NCI-H187 treated with DMSO at 0.1 percent for 48 hours (cell line): Measurements from ENCODE around the gene MYOG.
A peak's percentile ranks its signal among the peaks of the same experiment; 100 is the strongest.

Experiments used
- DNase-seq: peaks from one replicate; lab custom pipeline; 2025; lab: John Stamatoyannopoulos, UW

Gene MYOG

DNA sequence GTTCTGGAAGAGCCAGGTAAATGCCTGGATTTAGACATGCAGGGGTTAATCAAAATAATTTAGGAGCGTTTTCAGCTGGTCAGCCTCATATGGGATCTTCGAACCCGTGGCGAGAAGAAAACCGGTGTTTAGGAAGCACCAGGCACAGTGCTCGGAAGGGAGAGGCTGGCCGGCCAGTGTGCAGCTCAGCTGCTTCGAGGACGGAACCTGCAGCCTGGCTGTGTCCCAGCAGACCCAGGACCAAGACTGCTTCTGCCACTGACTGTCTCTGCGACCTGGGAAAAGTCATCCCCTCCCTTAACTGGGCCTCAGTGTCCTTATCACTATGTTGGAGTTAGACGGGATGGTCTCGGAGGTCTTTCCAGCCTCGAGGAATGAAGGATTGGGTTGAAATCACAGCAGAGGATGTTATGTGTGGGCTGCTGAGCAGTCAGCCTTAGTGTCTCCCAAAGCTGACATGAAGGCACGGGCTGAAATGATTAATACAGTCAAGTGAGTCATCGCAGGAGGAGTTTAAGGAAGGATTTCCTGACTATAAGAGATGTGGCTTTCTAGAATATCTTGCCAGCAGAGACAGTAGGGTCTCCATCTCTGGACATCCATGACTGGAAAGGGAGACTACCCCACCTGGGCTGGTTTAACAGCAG is 38.7 kb downstream of the MYOG start:
- DNase-seq = no peak

- DNase-seq = no peak
Observed at GRCh38 chr1:203045821-203046594, 39.8 kb downstream of the MYOG start.

DNA sequence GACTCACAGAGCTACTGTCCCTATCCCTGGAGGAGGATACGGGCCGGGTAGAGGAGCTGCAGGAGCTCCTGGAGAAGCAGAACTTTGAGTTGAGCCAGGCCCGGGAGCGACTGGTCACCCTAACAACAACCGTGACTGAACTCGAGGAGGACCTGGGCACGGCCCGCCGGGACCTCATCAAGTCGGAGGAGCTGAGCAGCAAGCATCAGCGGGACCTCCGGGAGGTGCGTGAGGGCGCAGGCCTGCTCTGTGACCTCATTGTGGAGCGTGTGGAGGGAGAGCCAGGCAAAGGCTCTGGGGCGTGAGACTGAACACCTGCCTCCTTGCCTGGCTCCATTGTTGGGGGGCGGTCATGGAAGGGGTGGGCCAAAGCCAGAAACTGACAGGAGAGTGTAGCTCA is 40.5 kb downstream of the MYOG start:
- no peak for DNase-seq

DNA sequence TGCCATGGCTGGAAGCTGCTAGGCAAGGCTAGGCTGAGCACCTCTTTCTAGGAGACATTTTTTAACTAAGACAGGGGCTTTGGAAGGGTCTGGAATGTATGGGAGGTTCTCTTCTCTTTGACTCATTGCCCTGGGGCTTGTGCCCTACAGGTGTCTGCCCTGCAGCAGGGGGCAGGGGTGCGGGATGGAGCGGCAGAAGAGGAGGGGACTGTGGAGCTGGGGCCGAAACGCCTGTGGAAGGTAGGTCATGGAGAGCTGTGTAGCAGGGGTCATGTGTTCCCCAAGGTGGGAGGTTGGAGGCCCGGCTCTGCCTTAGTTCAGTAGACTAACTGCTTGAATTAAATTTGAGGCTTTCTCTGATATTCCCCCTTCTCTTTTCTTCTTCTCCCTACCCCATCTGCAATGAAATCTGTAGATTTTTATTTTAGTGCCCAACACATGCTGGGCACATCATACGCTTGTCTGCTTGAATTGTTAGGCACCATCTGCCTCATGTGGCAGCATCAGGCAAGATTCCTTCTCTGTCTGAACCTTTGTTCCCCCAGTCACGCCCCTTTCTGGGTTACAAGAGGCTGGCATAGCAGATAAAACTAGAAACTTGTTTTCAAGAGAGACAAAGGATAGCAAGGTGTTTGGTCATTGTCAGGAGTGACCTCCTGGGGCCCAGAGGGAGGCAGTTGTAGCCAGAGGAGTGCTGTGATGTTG is 41.1 kb downstream of the MYOG start:
- no peak for DNase-seq

GRCh38 chr1:203043830-203044545 is 41.8 kb downstream of the MYOG start:
- DNase-seq = no peak

GRCh38 chr1:203041351-203041932 is 44.4 kb downstream of the MYOG start:
- no peak for DNase-seq

GRCh38 chr1:203040513-203041275 is 45.1 kb downstream of the MYOG start:
- DNase-seq = no peak

DNA sequence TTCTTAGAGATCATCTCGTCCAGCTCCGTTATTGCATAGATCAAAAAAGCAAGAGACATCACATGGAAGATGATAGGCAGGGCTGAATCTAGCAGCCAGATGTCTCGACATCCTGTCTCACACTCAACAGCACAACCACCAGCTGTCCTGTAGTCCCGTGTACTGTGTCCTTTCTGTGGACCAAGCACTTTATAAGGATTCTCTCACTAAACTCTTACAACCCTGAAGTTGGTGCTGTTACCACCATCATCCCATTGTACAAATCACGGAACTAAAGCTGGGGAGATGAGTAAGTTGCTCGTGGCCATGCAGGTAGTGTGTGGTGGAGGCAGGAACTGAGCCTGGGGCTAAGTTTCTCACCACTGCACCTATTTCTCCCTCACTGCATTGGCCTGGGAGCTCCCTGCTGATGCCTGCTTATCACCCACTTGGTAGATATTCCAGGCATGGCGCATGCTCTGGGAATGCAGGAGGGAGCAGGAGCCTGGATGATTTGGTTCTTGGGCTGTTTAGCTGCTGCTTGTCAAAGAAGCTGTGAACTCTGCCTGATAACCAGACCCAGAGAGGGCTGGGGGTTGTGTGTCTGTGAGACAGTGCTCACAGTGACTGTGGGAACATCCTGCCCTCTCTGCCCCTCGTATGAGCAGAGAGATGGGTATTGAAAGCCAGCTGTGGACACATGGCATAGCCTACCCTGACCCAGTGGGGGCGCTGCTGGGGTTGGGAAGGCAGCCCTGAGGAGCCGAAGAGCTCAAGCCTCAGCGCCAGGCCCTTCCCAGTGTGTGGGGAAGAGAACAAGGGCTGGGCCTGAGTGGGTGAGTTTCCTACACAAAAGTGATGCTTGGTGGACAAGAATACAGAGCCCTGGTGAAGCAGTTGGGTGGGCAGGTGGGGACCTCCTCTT is 46.0 kb downstream of the MYOG start:
- no peak for DNase-seq

DNA sequence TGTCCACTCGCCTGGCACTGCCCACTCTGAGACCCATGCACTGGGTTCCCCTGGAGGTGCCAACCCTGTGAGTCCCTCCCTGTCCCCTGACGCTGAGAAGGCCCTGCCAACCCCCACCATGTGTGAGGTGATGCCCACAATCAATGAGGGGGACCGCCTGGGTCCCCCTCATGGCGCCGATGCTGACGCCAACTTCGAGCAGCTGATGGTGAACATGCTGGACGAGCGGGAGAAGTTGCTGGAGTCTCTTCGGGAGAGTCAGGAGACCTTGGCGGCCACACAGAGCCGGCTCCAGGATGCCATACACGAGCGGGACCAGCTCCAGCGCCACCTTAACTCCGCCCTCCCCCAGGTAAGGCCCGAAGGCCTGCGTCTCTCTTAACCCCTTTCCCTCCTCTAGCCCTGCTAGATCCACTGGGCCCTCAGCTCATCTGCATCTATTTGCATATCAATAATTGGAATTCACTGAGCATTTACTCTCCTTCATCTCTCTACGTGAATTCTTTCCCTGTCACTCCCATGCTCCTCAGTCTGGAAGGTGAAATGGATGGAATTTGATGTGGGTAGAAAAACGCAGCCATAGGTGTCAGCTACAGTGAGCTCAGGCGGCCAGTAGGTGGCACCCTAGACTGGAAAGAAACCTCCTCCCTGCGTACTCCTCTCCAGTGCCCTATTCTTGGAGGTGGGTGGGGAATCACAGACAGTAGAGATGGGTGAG is 46.8 kb downstream of the MYOG start:
- DNase-seq = peak; percentile 83

DNA sequence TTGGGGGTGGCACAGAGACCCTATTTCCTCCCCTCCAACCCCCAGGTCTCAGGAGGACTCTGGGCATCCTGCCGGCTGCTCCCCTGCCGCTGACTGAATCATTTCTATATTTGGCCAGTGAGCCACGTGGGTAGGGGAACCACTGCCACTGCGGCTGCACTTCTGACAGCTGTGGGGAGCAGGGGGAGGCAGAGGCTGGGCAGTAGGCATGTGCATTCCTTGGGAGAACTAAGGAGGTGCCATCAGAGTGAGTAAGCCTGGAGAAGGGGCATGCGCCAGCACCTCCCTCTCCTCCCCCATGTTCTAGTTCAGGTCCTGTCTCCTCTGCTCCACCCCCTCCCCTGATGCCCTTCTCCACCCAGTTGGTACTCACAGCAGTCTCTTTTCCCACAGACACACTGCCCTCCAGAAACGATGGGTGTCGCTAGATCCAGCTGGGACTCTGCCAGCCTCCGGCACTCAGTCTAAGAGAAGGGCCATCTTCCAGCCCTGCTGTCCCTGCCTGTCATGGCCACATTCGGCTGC is 47.5 kb downstream of the MYOG start:
- no peak for DNase-seq

DNA sequence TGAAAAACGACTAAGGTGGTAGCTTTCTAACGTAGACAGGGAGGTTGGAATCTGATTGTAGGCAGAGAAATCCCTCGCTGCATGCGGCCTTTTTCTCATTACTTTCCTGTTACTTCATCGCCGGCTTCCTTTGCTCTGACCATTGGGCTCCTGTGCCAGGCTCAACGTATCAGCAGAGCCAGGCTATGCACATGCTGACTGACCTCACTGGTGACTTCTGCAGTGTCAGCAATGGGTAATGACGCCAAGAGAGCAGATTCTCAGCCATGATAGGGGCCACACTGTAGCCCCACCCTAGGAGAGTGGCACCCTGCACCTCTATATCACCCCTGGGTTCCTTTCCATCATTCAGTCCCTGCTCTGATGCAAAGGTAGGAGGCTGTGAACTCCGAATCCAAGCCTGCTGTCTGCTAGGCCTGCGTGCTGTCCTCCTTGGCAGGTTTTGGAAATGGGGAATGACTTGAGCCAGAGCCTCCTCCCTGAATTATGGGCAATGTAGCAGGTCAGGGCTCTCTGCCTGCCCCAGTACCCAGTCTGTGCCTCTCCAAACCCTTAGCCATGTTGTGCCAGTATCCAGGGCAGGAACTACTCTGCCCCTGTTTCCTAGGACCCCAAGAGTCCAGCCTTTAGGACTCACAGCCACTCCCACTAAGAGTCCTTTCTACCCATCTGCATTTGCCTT is 48.2 kb downstream of the MYOG start:
- DNase-seq = no peak

- DNase-seq = no peak
Observed at GRCh38 chr1:203036537-203036936, 49.3 kb downstream of the MYOG start.

DNA sequence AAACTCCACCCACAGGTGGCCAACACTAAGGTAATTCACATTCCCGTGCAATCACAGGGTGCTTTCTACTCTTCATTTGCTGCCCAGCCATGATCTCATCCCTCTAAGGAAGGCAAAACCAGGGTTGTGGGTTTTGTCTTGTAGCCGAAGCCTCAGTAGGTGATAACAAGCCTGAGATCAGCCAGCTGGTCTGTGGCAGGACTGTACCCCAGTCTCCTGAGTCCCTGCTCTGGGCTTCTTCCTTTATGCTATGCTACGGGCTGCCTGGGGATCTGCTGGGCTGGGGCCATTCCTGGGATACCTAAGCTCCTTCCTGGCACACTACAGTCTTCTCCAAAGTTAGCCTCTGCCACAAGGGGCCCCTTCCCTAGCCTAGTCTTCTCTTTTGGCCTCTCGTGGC is 49.7 kb downstream of the MYOG start:
- DNase-seq = no peak

DNA sequence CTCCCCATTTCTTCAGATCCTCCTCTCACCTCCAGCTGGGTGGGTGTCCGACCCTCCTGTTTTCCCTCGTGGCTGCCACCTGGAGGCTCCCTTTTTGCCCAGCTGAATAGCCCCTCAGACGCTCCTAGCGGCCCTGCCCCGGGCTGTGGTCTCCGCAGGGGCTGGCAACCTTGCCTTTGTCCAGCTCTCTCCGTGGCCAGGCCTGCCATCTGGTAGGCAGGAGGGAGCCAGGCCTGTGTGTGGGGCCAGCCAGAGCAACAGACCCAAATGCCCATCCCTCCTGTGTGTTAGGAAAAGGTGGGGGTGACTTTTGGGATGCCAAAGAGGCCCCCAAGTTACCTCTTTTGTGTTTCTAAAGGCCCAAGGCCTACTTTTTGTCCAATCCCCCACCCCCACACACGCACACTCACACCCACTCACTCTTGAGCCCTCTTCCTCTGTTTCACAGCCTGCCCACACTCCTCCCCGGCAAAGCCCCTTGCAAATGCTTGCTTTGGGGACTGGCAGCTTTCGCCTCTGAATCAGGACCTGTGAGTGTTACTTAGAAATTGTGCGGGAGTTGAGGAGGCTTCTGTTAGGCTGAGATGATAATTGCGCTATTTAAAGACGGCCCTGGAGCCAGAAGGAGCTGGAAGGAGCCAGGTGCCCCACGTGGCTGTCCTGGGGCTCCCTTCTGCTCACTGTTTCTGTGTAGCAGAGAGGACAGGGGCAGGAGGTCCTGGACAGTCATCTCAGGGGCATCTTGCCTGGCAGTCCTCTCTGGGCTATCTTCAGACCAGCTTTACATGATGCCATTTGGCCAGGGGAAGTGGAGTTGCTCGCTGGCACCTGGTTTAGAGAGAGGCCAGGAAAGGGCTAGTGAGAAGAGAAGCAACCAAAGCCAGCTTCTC is 50.5 kb downstream of the MYOG start:
- no peak for DNase-seq

GRCh38 chr1:203034422-203035110 is 51.2 kb downstream of the MYOG start:
- no peak for DNase-seq

- no peak for DNase-seq
Observed at GRCh38 chr1:203033917-203034316, 51.9 kb downstream of the MYOG start.

DNA sequence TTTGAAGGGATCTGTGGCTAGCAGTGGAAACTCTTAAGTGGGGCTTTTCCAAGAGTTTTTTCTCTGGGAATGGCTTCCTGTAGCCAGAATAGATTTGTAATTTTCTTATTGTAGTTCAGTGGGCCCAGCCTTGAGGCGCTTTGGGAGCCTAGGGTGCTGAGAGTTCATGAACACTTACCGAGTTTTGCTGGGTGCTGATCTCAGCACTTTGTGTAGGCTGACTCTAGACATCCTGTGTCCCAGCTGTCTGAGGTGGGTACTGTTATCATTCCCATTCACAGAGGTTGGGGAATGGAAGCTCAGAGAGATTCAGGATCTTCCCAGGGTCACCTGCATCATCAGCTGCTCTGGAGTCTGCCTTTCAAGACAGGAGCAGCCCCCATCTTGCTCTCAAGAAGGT is 52.5 kb downstream of the MYOG start:
- no peak for DNase-seq
